ENCODE results near the gene THBS1.

Gene THBS1

DNA sequence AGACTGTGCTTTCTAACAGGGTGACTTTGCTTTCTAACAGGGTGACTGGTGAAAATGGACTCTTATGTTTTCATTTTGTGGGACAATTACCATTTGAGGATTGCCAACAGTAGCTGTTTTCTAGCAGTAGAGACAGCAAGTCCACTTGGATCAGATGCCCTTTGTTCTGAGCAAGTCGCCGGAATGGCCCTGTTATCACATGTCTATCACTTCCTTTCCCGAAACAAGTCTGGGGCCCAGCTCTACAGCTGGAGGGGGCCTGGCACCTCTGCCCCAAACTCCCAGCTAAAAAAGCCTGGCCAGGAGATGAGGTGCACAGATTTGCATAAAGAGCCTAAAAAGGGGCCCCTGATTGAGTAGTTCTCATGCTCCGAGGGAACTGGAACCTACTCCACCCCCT is 44.6 kb downstream of the THBS1 start:
- peak in 1 of 42 donors; percentile 7 for DNase-seq
- intact Hi-C loops (cut with DNase I) = no loop called here

DNA sequence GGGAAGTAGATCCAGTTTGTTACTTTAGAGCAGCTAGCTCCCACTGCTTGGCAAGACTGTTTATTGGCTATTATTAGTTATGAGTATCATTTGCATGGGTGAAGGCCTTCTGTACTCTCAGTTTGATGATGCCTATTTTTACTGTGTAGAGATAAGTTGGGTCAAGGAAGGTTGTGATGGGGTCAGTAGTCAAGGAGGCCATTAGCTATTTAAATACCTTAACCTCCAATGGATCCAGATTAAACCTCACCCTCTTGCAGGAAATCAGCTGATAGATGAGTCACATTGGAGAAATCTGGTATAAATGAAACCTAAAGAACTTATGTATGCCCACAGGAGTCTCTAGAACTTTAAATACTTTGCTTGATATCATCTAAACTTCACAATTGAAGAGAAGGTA is 45.0 kb downstream of the THBS1 start:
- no peak for DNase-seq
- intact Hi-C loops (cut with DNase I) = no loop called here

DNA sequence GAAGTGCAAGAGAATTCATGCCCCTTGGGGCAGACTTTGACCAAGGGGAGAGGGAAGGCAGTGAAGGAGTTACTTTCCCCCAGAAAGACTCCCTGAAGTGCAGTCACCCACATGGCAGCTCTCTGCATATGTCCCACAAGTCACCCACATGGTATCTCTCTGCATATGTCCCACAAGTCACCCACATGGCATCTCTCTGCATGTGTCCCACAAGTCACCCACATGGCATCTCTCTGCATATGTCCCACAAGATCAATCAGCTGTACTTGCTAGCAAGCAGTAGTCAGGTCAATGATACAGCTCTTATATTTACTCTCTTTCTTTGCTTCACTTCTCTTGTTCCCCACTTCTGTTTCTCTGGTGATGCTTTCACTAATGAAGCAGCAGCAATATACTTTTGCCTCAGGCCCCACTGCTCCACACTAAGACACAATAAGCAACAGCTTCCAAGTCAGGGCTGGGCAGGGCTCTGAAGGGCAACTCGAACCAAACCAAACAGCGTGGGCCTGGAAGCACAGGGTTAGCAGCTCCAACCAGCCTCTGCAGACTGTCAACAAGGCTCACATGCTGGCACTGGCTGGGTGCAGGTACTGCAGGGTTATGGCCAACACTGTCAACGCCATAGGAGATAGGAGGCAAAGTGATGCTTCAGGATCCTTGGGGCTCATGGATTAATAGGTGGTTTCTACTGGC is 46.7 kb downstream of the THBS1 start:
- DNase-seq = no peak
- intact Hi-C loops (cut with DNase I) = no loop called here

- no peak for DNase-seq
- intact Hi-C loops (cut with DNase I) = no loop called here
These were observed 47.2 kb downstream of the THBS1 start for GRCh38 chr15:39628144-39628508.

GRCh38 chr15:39628546-39629257 is 47.8 kb downstream of the THBS1 start:
- DNase-seq = no peak
- intact Hi-C loops (cut with DNase I) = no loop called here

DNA sequence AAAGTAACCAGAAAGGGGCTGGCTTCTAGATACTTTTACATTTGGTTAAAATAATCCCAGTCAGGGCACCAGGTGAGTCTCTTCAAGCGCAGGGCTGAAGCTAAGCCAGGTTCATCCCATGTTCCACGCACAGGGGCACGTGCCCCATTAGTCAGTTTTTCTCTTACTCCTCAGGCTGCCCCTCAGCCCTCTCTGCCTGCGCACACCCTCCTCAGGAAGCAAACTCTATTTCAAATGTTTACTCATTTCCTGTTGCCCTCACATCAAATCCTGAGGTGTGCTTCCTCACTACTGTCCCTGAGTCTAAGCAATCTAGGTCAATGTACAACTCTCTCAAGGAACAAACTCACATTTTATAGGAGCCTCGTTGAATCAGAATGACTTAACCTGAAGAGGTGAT is 48.5 kb downstream of the THBS1 start:
- intact Hi-C loops (cut with DNase I) = no loop called here
- DNase-seq = no peak

GRCh38 chr15:39629906-39630305 is 49.0 kb downstream of the THBS1 start:
- DNase-seq = no peak
- intact Hi-C loops (cut with DNase I) = no loop called here

DNA sequence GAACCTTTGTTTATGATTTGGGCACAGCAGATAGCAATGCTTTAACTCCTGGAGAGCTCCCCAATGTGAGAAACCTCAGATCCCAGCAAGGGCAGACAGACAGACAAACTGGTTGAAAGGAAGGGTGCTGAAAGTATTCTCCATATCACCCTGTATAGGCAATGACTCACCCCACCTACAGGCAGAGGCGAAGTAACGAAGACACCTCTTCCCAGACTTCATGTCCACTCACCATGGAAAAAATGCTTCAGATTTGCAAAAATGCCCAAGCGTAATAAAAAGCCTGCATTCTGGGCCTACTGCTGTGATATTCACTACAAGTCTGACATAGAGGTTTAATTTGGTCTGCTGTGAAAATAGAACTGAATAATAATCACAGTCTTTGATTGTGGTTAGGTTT is 50.5 kb downstream of the THBS1 start:
- intact Hi-C loops (cut with DNase I) = no loop called here
- DNase-seq = no peak

DNA sequence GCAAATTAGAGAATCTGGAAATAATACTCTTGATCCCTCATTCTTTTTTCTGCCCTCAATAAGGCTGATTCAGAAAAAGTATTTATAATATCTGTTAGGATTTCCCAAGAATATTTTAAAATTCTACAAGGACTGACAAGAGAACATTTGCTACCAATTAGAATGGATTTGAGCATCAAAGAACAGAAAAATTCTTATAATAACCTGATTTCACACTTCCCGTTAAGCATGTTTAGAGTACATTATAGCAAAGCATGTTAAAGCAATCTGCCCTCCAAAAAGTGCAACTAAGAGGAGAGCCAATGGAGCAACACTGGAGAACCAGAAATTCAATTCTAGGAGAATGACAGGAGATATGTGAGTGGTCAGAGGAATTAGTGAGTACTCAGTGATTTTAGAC is 57.2 kb downstream of the THBS1 start:
- no peak for DNase-seq
- intact Hi-C loops (cut with DNase I) = no loop called here

DNA sequence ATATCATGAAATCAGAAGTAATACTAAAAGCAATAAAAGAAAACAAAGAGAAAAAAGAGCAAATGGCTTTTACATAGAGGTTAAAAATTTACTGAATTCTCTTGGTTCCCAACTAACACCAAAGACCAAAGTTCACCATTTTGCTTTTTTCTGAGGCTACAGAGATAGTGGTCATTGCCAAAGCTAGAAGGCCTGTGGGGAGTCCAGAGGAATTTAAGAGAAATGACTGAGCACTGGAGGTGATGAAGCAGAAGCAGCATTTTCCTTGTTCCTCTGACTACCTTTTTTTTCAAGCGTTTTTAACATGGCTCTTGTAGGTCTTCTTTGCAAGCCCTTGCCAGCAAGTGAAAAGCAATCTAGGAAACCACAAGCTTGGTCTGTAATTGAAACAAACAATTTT is 58.2 kb downstream of the THBS1 start:
- DNase-seq = no peak

DNA sequence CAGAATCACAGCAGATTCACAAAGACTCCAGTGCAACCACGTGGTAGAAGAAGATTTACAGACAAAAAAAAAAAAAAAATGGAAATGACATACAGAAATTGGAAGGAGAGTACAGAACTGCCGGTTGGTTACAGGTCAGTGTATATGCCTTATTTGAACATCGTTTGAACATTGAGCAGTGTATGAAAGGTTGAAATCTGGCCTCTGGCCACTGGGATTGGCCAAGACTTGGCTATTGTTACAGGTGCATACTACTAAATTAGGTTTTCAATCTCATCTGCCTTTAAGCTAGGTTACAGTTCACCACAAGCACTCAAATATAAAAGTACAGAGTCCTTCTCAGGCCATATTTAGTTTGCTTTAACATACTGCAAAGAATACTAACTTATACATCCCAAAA is 59.8 kb downstream of the THBS1 start:
- DNase-seq = no peak
- intact Hi-C loops (cut with DNase I) = no loop called here

More for the DNA sequence above, 58.2 kb downstream of the THBS1 start:
- intact Hi-C loops (cut with DNase I) = no loop called here

GRCh38 chr15:39641191-39641889 is 60.5 kb downstream of the THBS1 start:
- intact Hi-C loops (cut with DNase I) = no loop called here
- DNase-seq = no peak

- intact Hi-C loops (cut with DNase I) = no loop called here
- DNase-seq = no peak
These were observed 61.2 kb downstream of the THBS1 start for GRCh38 chr15:39642011-39642640.

DNA sequence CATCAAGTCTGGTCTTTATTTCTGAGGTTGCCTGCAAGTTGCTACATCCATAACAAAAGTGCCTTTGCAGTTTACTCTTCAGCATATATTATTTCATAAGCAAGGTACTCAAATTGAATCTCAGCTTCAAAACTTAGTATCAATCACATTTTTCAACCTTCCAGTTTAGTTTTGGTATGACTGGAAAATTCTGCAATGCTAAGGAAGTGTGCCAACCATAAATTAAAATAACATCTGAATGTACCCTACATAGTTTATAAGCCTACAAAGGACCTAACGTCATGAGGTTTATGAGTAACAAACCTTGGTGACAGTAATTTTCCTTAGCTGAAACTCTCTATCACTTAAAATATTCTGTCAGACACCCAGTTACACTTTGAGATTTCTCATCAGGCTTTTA is 62.8 kb downstream of the THBS1 start:
- intact Hi-C loops (cut with DNase I) = no loop called here
- DNase-seq = no peak

DNA sequence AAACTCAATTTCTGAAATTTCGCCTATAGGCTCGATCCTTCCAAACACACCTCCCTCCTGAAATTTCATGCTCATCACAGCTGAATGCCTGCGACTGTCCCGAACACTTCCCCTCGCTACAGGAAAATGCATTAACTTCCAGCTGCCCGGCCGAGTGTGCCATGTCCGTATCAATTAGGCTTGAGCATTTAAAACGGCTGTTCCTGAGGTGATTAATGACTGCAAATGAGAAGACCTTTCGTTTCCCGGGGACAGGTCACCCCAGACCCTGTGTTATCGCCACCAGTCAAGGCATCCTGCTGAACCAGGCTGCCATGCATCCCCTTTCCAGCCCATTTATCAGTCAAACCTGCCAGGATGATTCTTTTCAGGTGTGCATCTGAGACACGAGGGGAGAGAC is 63.3 kb downstream of the THBS1 start:
- no peak for DNase-seq
- intact Hi-C loops (cut with DNase I) = no loop called here

DNA sequence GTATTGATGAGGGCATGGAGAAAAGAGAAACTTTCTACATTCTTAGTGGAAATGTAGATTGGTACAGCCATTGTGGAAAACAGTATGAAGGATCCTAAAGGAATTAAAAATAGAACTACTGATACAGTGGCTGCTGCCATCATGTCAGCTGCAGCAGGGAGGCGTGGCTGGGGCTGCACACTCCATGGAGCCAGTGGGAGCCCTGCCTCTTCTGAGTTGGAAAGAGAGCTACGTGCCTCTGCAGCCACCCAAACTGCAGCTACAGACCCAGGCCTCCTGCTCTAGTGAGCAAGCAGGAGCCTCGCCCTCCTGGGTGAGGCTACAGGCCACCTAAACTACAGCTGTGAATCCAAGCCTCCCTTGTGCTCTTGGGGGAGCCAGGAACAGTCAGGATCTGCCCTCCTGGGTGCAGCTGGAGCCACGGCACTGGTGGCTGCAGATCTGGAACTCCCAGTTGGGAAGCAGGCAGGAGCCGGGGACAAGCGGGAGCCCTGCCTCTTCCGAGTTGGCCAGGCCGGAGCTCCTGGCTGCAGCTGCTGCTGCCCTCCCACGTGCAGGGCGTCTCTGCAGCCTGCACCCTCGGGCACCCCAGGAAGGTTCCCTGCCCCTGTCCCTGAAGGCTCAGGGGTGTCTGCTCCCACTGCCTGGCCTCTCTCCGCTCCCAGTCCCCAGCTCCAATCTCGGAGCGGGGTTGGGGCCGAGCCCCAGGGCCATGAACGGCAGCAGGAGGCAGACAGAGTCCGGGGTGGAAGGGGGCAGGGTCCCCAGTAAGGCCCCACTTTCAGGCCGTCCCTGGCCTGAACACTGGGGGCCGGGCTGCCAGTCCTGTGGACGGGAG is 64.5 kb downstream of the THBS1 start:
- DNase-seq = peak in 2 of 42 donors; percentile 19 to 42
- intact Hi-C loops (cut with DNase I) = no loop called here

GRCh38 chr15:39645976-39646257 is 65.0 kb downstream of the THBS1 start:
- no peak for DNase-seq
- intact Hi-C loops (cut with DNase I) = no loop called here

DNA sequence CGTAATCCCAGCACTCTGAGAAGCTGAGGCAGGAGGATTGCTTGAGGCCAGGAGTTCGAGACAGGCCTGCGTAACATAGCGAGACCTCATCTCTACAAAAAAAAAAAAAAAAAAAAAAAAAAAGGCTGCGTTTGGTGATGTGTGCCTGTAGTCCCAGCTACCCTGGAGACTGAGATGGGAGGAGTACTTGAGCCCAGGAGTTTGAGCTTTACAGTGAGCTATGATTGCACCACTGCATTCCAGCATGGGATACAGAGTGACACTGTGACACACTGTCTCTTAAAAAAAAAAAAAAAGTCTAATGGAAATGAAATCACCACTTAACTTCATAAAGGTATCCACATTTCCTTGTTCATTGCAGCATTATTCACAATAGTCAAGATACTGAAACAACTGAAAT is 65.5 kb downstream of the THBS1 start:
- DNase-seq = no peak
- intact Hi-C loops (cut with DNase I) = no loop called here

All from head of caudate nucleus (tissue), 42 donors.